Measurements from ENCODE around the gene KCNH3. TPM values are rescaled to one million over a fixed set of nuclear protein-coding genes. Genes with fewer than 3 reads are reported as not detected.

Gene KCNH3
- total and polyA plus RNA-seq, 4 donors = 0.07 to 0.24 (median 0.19) TPM; not detected in 1

DNA sequence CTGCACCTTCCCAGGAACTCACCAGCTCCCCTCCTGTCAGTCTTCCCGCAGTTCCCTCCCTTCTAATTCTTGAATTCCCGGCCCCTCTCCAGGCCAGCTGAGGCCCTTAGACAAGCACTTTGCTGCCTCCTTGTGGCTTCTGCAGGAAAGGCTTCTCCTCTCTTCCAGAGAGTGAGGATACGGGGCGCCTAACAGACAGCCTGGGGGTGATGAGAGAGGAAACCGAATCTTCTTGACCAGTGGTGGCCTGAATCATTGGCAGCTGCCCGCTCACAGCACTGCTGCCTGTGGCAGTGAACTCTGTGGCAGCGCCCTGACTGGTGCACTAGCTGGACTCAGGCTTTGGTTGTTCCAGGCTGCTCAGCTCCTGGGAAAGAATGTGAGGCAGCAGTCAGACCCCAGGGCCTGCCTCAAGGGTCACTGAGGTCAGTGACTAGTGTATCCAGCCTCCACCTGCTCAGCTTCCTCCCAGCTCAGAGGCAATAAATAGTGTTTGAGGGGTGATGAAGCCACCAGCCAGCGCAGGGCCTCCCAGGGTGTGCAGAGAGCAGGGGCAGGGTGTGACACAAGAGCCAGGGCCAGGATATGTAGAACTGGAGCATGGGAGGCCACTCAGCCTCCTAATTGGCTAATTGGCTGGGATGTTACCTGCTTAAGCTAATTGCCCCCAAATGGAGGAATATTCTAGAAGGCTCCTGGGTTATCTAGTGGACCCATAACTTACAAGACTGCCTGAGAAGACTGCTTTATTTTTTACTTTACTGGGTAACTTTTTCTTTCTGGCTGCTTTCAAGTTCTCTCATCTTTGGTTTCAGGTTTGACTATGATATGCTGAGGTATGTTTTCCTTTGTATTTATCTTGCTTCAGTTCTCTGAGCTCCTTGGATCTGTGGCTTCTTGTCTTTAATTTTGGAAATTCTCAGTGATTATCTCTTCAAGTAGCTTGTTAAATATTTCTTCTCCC lies 42.0 kb downstream of the KCNH3 start:
- WGBS = 38% methylated on average over 8 of the region's 8 CpGs
- Histone ChIP-seq H3K36me3 (ENCODE audit: control insufficient read depth in 4 of 4, insufficient read depth in 3 of 4, low read depth in 1 of 4, low read length in 3 of 4) (peaks cover 0 to 3% (median under 1%) of the 10 kb centered on the region in 4 donors), H3K27ac (ENCODE audit: low read depth in 1 of 2, low read length in 2 of 2) (no peak overlapping the region), H3K4me3 (ENCODE audit: low read depth in 1 of 3, low read length in 3 of 3) (no peak overlapping the region), H3K4me1 (ENCODE audit: control insufficient read depth in 4 of 4, insufficient read depth in 4 of 4, low read length in 3 of 4) (peaks cover 0 to 8% (median 5%) of the 10 kb centered on the region in 4 donors), H3K27me3 (ENCODE audit: control insufficient read depth in 4 of 4, insufficient read depth in 4 of 4, low read length in 3 of 4) (no peaks in the 10 kb centered on the region), H3K9ac (ENCODE audit: low read depth in 1 of 2, low read length in 2 of 2) (peak overlapping the region in 1 of 2 donors; percentile 28), H3K9me3 (ENCODE audit: control insufficient read depth in 4 of 4, low read length in 3 of 4) (no peaks in the 10 kb centered on the region)
- TF ChIP-seq ZBTB33 (IDR thresholded peaks at IDR 0.05) = no peak
- TF ChIP-seq, protein P1, sequence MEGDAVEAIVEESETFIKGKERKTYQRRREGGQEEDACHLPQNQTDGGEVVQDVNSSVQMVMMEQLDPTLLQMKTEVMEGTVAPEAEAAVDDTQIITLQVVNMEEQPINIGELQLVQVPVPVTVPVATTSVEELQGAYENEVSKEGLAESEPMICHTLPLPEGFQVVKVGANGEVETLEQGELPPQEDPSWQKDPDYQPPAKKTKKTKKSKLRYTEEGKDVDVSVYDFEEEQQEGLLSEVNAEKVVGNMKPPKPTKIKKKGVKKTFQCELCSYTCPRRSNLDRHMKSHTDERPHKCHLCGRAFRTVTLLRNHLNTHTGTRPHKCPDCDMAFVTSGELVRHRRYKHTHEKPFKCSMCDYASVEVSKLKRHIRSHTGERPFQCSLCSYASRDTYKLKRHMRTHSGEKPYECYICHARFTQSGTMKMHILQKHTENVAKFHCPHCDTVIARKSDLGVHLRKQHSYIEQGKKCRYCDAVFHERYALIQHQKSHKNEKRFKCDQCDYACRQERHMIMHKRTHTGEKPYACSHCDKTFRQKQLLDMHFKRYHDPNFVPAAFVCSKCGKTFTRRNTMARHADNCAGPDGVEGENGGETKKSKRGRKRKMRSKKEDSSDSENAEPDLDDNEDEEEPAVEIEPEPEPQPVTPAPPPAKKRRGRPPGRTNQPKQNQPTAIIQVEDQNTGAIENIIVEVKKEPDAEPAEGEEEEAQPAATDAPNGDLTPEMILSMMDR (IDR thresholded peaks at IDR 0.05; ENCODE audit: low read depth, low read length, missing input control) = peak; percentile 68
- peak; percentile 87 to 95 for TF ChIP-seq RAD21 (IDR thresholded peaks at IDR 0.05)
- no peak for TF ChIP-seq TAF1 (conservative IDR thresholded peaks at IDR 0.05)
- DNase-seq (ENCODE audit: low spot score) = peak; percentile 55

DNA sequence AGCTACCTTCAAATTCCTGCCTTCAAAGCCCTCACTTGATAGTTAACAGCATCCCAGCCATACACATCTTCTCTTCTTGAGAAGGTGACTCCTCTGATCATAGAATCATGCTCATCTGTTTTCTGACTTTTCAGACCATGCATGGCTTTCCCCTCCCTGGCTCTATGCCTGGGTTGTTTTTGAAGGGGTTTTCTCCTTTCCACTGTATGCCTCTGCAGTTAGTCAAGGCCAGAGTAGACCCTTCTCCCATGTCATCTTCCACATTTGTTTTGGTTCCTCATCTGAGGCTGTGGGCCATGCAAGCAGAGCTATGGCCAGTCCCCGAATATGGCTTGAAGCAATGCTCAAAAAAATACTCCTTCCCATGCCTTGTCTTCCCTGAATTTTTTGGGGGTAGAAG lies 43.4 kb downstream of the KCNH3 start:
- H3K4me3 ChIP-seq (ENCODE audit: low read depth in 1 of 3, low read length in 3 of 3) = no peak overlapping the region
- H3K9ac ChIP-seq (ENCODE audit: low read depth in 1 of 2, low read length in 2 of 2) = no peak overlapping the region
- TF ChIP-seq SP1 (IDR thresholded peaks at IDR 0.05) (no peak), FOXA1 (IDR thresholded peaks at IDR 0.05) (no peak), ZBTB33 (IDR thresholded peaks at IDR 0.05) (no peak), TAF1 (conservative IDR thresholded peaks at IDR 0.05) (no peak), RAD21 (IDR thresholded peaks at IDR 0.05) (no peak), GABPA (IDR thresholded peaks at IDR 0.05 in 1 of 2, conservative IDR thresholded peaks at IDR 0.05 in 1 of 2) (no peak), HNF4A (conservative IDR thresholded peaks at IDR 0.05) (no peak), FOXA2 (IDR thresholded peaks at IDR 0.05) (no peak), NR2F2 (IDR thresholded peaks at IDR 0.05) (no peak), ATF3 (IDR thresholded peaks at IDR 0.05) (no peak), YY1 (IDR thresholded peaks at IDR 0.05) (no peak), REST (IDR thresholded peaks at IDR 0.05) (no peak), HNF4G (IDR thresholded peaks at IDR 0.05) (no peak), RXRA (IDR thresholded peaks at IDR 0.05) (no peak), JUND (IDR thresholded peaks at IDR 0.05) (no peak), EGR1 (IDR thresholded peaks at IDR 0.05; ENCODE audit: low read depth in 2 of 2) (no peak)
- TF ChIP-seq, protein P2, sequence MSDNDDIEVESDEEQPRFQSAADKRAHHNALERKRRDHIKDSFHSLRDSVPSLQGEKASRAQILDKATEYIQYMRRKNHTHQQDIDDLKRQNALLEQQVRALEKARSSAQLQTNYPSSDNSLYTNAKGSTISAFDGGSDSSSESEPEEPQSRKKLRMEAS (IDR thresholded peaks at IDR 0.05) = no peak
- TF ChIP-seq, protein P1 (IDR thresholded peaks at IDR 0.05; ENCODE audit: low read depth, low read length, missing input control) = no peak
- no peak overlapping the region for H3K27ac ChIP-seq (ENCODE audit: low read depth in 1 of 2, low read length in 2 of 2)
- no peak for DNase-seq (ENCODE audit: low spot score)
- H3K9me3 ChIP-seq (ENCODE audit: control insufficient read depth in 4 of 4, low read length in 3 of 4) = no peaks in the 10 kb centered on the region
- WGBS = 94% methylated on average over 1 of the region's 1 CpG
- H3K36me3 ChIP-seq (ENCODE audit: control insufficient read depth in 4 of 4, insufficient read depth in 3 of 4, low read depth in 1 of 4, low read length in 3 of 4) = peaks cover 0 to 2% (median 0%) of the 10 kb centered on the region in 4 donors
- H3K4me1 ChIP-seq (ENCODE audit: control insufficient read depth in 4 of 4, insufficient read depth in 4 of 4, low read length in 3 of 4) = peaks cover 0 to 8% (median 5%) of the 10 kb centered on the region in 4 donors
- H3K27me3 ChIP-seq (ENCODE audit: control insufficient read depth in 4 of 4, insufficient read depth in 4 of 4, low read length in 3 of 4) = no peaks in the 10 kb centered on the region
